Body of pancreas (tissue), 4 donors: ENCODE measurements around the gene HEATR5A. TPM values are rescaled to one million over a fixed set of nuclear protein-coding genes. Genes with fewer than 3 reads are reported as not detected.
A peak's percentile ranks its signal among the peaks of the same experiment; 100 is the strongest.

Experiments
- ATAC-seq: fragments of 150-250 bp; one replicate; pipeline ENCODE4 v1.9.1; 2016
- DNase-seq, 4 donors: peaks; one replicate each; pipeline ENCODE4 v3.0.0-alpha.2; 2019
- H3K27ac ChIP-seq, 4 donors: fragments of 200-600 bp; sonication (generic); 1 replicate in 3 of 4; 2 replicates in 1 of 4; pipeline versions ENCODE4 v1.5.1 to v1.6.1; 2016 to 2019; ENCODE audit warnings: mild to moderate bottlenecking in 1 of 4, mixed read lengths in 1 of 4, moderate library complexity in 1 of 4
- H3K27me3 ChIP-seq, 2 donors: fragments of 200-600 bp; sonication (generic); one replicate each; pipeline ENCODE4 v1.6.0; 2016; ENCODE audit warnings: mild to moderate bottlenecking in 1 of 2
- H3K36me3 ChIP-seq, 2 donors: fragments of 200-600 bp; sonication (generic); replicated peaks in 1 of 2; 2 replicates each; pipeline ENCODE4 v1.5.1; 2016; ENCODE audit warnings: low read depth in 2 of 2; ENCODE audit not compliant: insufficient read depth in 1 of 2
- H3K4me1 ChIP-seq: fragments of 200-600 bp; sonication (generic); one replicate; pipeline ENCODE4 v1.6.0; 2016
- H3K4me3 ChIP-seq, 2 donors: fragments of 200-600 bp; sonication (generic); 1 replicate in 1 of 2; 2 replicates in 1 of 2; pipeline ENCODE4 v1.5.1; 2016 to 2019
- H3K9me3 ChIP-seq, 3 donors: fragments of 200-600 bp; sonication (generic); 1 replicate in 2 of 3; 2 replicates in 1 of 3; pipeline ENCODE4 v1.5.1; 2016
- CTCF ChIP-seq, 7 experiments: fragments of 450-650 bp in 4 of 7; fragments of 200-600 bp in 3 of 7; sonication (generic) in 3 of 7; IDR thresholded peaks; one replicate each; pipeline ENCODE4 v1.5.1; 2016 to 2019; ENCODE audit warnings: antibody characterized with exemption in 7 of 7
- POLR2A ChIP-seq, 3 donors: fragments of 450-650 bp; IDR thresholded peaks; one replicate each; pipeline ENCODE4 v1.6.1; 2016; ENCODE audit warnings: antibody characterized with exemption in 3 of 3, mild to moderate bottlenecking in 2 of 3
- WGBS, 2 donors: methylation state at CpG; one replicate each; pipeline ENCODE4 v1.1.5; 2017; 5-methylcytosine and 5-hydroxymethylcytosine counted together
- intact Hi-C: fragments of 100-400 bp; cut with DNase I; formaldehyde crosslinking; loops from one replicate; pipeline ENCODE4 v1.15.1; 2023
- total RNA-seq, 2 donors: library from RNA; depleted of rRNA; stranded (reverse); fragments of >200 nt; gene quantifications; one replicate each; pipeline ENCODE4 v1.1.0, GENCODE V29; 2016

The HEATR5A gene
- total RNA-seq, 2 donors from 2014 or later: 14.5 to 24.1 TPM

DNA sequence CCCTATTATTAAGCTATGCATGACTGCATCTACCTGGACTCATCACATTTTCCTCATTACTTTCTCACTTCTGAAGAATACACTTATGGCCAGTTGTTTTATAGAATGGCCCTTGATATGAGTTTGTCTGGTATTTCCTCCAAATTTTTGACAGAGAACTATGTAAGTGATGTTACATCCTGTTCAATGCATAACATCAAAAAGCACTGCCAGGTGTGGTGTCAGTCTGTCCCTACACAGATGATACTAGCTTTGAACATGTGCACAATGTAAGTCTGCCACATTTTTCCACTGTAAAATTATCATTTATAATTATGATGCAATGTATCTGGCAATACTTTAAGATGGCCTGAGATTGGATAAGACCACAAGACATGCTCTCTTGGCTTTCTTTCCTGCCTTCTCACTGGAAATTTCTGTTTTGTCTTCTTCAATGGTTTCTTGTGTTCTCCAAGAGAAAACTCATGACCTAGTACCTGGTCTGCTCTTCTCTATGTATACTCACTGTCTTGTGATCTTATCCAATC is 28.3 kb downstream of the HEATR5A start:
- ATAC-seq (no peak), DNase-seq (no peak)
- peaks cover 6 to 9% of the 10 kb centered on the region in 2 donors for H3K36me3 ChIP-seq
- no peak overlapping the region for H3K27ac ChIP-seq
- H3K4me1 ChIP-seq: no peaks in the 10 kb centered on the region
- intact Hi-C loops: no loop called here
- TF ChIP-seq POLR2A (IDR thresholded peaks at IDR 0.05): no peak
- no peak for TF ChIP-seq CTCF (IDR thresholded peaks at IDR 0.05)
- no peak overlapping the region for H3K4me3 ChIP-seq
- H3K9me3 ChIP-seq: no peaks in the 10 kb centered on the region
- H3K27me3 ChIP-seq: no peaks in the 10 kb centered on the region

DNA sequence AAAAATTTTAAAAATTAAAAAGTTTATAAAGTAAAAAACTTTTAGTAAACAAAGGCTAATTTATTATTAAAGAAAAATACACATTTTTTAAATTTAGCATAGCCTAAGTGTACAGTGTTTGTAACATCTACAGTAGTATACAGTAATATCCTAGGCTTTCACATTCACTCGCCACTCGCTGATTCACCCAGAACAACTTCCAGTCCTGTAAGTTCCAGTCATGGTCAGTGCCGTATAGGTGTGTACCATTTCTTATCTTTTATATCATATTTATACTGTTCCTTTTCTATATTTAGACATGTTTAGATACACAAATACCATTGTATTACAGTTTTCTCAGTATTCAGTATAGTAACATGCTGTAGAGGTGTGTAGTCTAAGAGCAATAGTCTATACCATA is 28.9 kb downstream of the HEATR5A start:
- 85 to 93% methylated on average over 3 of the region's 3 CpGs for WGBS, 2 donors
- no peak for TF ChIP-seq CTCF (IDR thresholded peaks at IDR 0.05)
- TF ChIP-seq POLR2A (IDR thresholded peaks at IDR 0.05): no peak

DNA sequence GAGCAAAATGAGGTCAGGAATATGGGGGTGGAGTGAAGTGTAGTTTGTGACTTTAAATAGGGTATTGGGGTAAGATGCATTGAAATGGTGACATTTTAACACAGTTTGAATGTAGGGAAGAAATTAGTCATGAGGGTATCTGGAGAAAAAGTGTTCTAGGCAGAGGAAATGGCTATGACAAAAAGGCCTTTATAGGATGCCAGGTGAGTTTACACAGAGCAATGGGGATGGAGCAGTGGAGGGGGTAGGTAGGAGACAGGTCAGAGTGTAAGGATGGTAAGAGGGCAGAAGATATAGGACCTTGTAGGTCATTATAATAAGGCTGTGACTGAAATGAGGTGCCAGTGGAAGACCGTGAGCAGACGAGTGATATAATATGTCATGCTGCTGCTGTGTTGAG is 30.4 kb downstream of the HEATR5A start:
- ATAC-seq: no peak
- no peaks in the 10 kb centered on the region for H3K27me3 ChIP-seq
- H3K9me3 ChIP-seq: no peaks in the 10 kb centered on the region
- no peak for DNase-seq
- no peaks in the 10 kb centered on the region for H3K4me1 ChIP-seq
- 83 to 87% methylated on average over 2 of the region's 2 CpGs for WGBS, 2 donors
- H3K36me3 ChIP-seq: peaks cover 6 to 10% of the 10 kb centered on the region in 2 donors
- intact Hi-C loops: no loop called here
- H3K4me3 ChIP-seq: no peak overlapping the region
- no peak for TF ChIP-seq POLR2A (IDR thresholded peaks at IDR 0.05)
- TF ChIP-seq CTCF (IDR thresholded peaks at IDR 0.05): no peak
- no peak overlapping the region for H3K27ac ChIP-seq

More for the DNA sequence above, 28.9 kb downstream of the HEATR5A start:
- Histone ChIP-seq H3K27me3 (no peaks in the 10 kb centered on the region), H3K36me3 (peaks cover 6 to 10% of the 10 kb centered on the region in 2 donors), H3K4me3 (no peak overlapping the region), H3K27ac (no peak overlapping the region), H3K4me1 (no peaks in the 10 kb centered on the region), H3K9me3 (no peaks in the 10 kb centered on the region)
- intact Hi-C loops: no loop called here
- no peak for ATAC-seq
- no peak for DNase-seq

DNA sequence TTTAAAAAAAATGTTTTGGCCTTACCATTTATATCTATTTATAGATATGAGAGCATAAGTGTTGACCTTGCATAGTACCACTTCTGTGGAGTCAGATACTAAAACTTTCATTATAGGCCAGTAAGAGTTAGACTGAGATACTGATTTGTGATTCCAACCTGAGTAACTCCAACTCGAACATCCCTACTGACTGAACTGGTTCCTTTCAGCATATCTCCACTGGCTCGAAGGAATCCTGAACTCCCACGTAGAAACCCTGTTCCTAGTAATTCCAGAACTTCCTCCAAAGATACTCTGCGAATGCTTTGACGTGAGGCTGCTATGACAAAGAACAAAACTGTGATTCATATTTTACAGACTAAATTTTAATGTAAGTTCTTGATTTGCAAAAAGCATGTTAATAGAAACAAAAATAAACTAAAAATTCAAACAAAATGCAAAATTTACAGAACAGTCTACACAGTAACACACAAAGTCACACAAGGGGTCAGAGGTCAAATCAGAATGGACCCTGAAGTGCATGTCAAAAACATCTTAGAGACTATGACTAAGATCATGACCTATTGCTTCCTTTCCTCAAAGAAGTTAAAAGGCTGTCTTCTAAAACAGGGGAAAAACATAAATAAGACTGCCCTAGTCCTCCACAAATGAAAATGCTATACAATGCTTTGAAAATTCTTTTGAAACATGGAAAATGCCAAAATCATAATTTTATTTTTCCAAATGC is 31.5 kb downstream of the HEATR5A start:
- WGBS, 2 donors: 74 to 75% methylated on average over 5 of the region's 5 CpGs
- Histone ChIP-seq H3K4me3 (no peak overlapping the region), H3K27ac (no peak overlapping the region), H3K27me3 (no peaks in the 10 kb centered on the region), H3K4me1 (no peaks in the 10 kb centered on the region), H3K9me3 (no peaks in the 10 kb centered on the region), H3K36me3 (peaks cover 6 to 8% of the 10 kb centered on the region in 2 donors)
- intact Hi-C loops: no loop called here
- DNase-seq (no peak), ATAC-seq (peak; percentile 24)
- no peak for TF ChIP-seq POLR2A (IDR thresholded peaks at IDR 0.05)
- TF ChIP-seq CTCF (IDR thresholded peaks at IDR 0.05): no peak

DNA sequence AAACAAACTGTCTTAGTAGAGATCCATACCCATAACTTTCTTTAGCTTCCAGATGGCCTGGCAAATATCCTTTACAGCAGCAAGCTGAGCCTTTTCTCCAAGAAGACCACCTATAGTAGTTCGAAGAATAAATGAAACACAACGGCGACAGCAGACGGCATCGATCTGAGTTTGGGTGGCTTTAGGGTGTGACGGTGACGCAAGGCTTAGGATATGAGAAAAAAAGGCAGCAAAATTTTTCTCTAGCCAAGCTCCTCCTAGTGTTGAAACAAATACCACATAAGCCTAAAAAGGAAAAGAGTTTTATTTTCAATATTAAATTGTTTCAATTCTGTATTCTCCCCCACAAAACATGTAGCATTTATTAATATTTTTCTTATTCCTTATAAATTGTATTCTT is 33.3 kb downstream of the HEATR5A start:
- Histone ChIP-seq H3K27ac (no peak overlapping the region), H3K36me3 (peaks cover 0 to 7% of the 10 kb centered on the region in 2 donors), H3K27me3 (no peaks in the 10 kb centered on the region), H3K9me3 (no peaks in the 10 kb centered on the region), H3K4me1 (no peaks in the 10 kb centered on the region), H3K4me3 (no peak overlapping the region)
- DNase-seq (no peak), ATAC-seq (no peak)
- intact Hi-C loops: no loop called here
- 94 to 96% methylated on average over 7 of the region's 7 CpGs for WGBS, 2 donors
- TF ChIP-seq POLR2A (IDR thresholded peaks at IDR 0.05): no peak
- TF ChIP-seq CTCF (IDR thresholded peaks at IDR 0.05): no peak
